GM18505 (cell line): ENCODE data around the gene ITPA.

Experiments
- ATAC-seq: cut with Tn5 transposase; IDR thresholded peaks from one replicate; pipeline ENCODE4 v1.9.1; 2021; ENCODE audit not compliant: unreplicated experiment
- POLR2A ChIP-seq: IDR thresholded peaks from 4 replicates; pipeline ENCODE4 v1.6.1; 2011; ENCODE audit warnings: borderline replicate concordance; ENCODE audit not compliant: insufficient read depth, insufficient read length; ENCODE audit errors: extremely low read depth

The ITPA gene

GRCh38 chr20:3231889-3232588 is 22.7 kb downstream of the ITPA start:
- ATAC-seq: no peak
- no peak for TF ChIP-seq POLR2A

GRCh38 chr20:3233131-3233990 is 24.1 kb downstream of the ITPA start:
- TF ChIP-seq POLR2A: no peak
- ATAC-seq: no peak

- ATAC-seq: no peak
- no peak for TF ChIP-seq POLR2A
Observed at GRCh38 chr20:3233991-3234498, 24.7 kb downstream of the ITPA start.

GRCh38 chr20:3235666-3236324 is 26.5 kb downstream of the ITPA start:
- TF ChIP-seq POLR2A: no peak
- no peak for ATAC-seq

GRCh38 chr20:3237011-3237957 is 28.0 kb downstream of the ITPA start:
- no peak for TF ChIP-seq POLR2A
- no peak for ATAC-seq

GRCh38 chr20:3237958-3238615 is 28.8 kb downstream of the ITPA start:
- ATAC-seq: no peak
- no peak for TF ChIP-seq POLR2A

GRCh38 chr20:3238616-3239025 is 29.3 kb downstream of the ITPA start:
- no peak for ATAC-seq
- no peak for TF ChIP-seq POLR2A

- no peak for ATAC-seq
- TF ChIP-seq POLR2A: no peak
Observed at GRCh38 chr20:3239026-3239866, 29.9 kb downstream of the ITPA start, which contains the start of gene SLC4A11. Gene SLC4A11, minus strand, starts transcription at chr20:3239190. Its CDS starts 53 bp downstream, at chr20:3239137.

GRCh38 chr20:3239867-3240775 is 30.8 kb downstream of the ITPA start:
- no peak for ATAC-seq

GRCh38 chr20:3240776-3241363 is 31.6 kb downstream of the ITPA start:
- no peak for TF ChIP-seq POLR2A
- no peak for ATAC-seq

More at GRCh38 chr20:3239867-3240775, 30.8 kb downstream of the ITPA start:
- no peak for TF ChIP-seq POLR2A

GRCh38 chr20:3242172-3242692 is 32.9 kb downstream of the ITPA start:
- ATAC-seq: no peak
- TF ChIP-seq POLR2A: no peak
